Ovary (tissue), 3 donors: ENCODE results near the gene WIZ.

Experiments
- CTCF ChIP-seq, 3 donors: fragments of 450-650 bp in 2 of 3; fragments of 200-600 bp in 1 of 3; IDR thresholded peaks; one replicate each; pipeline versions ENCODE4 v1.5.1 to v1.8.0; 2016 to 2022; ENCODE audit warnings: antibody characterized with exemption in 3 of 3, mild to moderate bottlenecking in 1 of 3
- EP300 ChIP-seq: sonication (generic); formaldehyde crosslinking; IDR thresholded peaks from one replicate; pipeline ENCODE4 v1.6.1; 2017; ENCODE audit warnings: antibody characterized with exemption
- POLR2A ChIP-seq: fragments of 450-650 bp; IDR thresholded peaks from one replicate; pipeline ENCODE4 v1.6.1; 2017; ENCODE audit warnings: antibody characterized with exemption, mild to moderate bottlenecking, moderate library complexity
- donor health status: DM: no; HTN: no; CAD: no.

- TF ChIP-seq CTCF (IDR thresholded peaks at IDR 0.05) = no peak
- TF ChIP-seq POLR2A = no peak
- no peak for TF ChIP-seq EP300
Observed at GRCh38 chr19:15432018-15432494, 17.7 kb downstream of the WIZ start.
